Right ventricle myocardium superior (tissue), 1 donor: ENCODE data around the gene GRID2. TPM values are rescaled to one million over a fixed set of nuclear protein-coding genes. Genes with fewer than 3 reads are reported as not detected.

Experiments used
- ATAC-seq: fragments of 200-7000 bp; cut with Tn5 transposase; one replicate; pipeline ENCODE4 v1.9.1; 2020; ENCODE audit warnings: mild to moderate bottlenecking; ENCODE audit not compliant: poor library complexity
- DNase-seq: peaks from one replicate; pipeline ENCODE4 v3.0.0-alpha.2; 2020
- intact Hi-C: fragments of 100-400 bp; cut with DNase I; formaldehyde crosslinking; loops from one replicate; pipeline ENCODE4 v1.11.2; 2022
- total RNA-seq: library from RNA; stranded (reverse); fragmentation: NEBNext Ultra II Directional; extraction: Animal tissue kit (Norgen Biotek cat#: 25700); gene quantifications from one replicate; pipeline ENCODE4 v1.2.1, GENCODE V29; 2021
- donor health status: DM: no; HTN: yes; CAD: no; lungs with severe emphysema.

The GRID2 gene
- total RNA-seq, 1 donor from 2014 or later: not detected

DNA sequence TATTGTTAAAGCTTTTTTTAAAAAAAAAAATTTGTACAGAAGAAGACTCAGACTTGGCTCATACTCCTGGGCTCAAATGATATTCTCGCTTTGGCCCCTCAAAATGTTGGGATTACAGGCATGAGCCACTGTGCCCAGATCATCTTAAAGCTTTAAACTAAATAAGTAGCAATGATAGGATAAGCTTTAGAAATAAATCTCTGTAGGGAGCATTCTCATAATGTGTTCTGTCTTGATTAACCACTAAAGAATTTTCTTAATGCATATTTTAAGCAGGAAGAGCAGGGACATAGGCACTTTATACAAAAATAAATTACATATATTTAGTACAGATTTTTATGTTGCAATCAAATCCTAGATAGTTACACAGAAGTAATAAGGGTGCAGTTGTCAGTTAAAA is 667.2 kb downstream of the GRID2 start:
- ATAC-seq: no peak
- no peak for DNase-seq
- intact Hi-C loops: no loop called here

- no peak for DNase-seq
- intact Hi-C loops: no loop called here
- no peak for ATAC-seq
These were observed 684.5 kb downstream of the GRID2 start for GRCh38 chr4:92988301-92988700.

- ATAC-seq: no peak
- DNase-seq: no peak
- intact Hi-C loops: no loop called here
These were observed 689.0 kb downstream of the GRID2 start for GRCh38 chr4:92992758-92993157.

DNA sequence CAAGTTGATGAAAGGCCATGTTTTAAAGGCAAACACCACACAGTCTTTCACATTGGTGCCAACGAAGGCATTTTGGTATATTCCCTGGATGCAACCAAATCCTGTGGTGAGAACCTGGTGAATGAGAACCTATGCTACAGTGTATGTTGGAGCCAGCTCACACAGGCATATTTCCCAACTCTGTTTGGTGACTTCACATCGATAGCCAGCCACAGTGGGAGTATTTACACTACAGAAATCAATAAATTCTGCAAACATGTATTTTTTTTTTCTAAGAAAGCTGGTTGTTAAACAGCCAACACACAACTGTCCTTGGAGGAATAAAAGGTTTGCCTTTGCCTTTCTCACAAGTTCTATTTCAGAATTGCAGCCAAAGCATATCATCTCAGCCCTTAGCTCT is 691.0 kb downstream of the GRID2 start:
- intact Hi-C loops: no loop called here
- ATAC-seq (no peak), DNase-seq (no peak)

DNA sequence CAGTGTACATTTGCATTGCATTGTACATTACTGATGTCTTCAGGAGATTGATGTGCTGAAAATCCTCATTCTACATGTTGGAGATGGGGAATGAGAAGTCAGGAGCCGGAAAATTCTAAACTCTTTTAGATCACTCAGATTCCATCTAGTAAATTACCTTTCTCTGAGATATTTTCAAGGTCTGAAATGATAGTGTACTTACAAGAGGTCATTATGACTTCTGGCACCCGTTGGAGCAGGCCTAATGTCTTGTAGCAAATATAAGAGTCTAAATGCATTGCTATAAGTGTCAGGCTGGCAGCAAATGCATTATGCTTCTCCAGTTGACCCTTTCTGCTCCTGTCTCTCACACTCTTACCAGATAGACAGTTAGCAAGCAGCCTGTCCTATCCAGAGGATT is 692.8 kb downstream of the GRID2 start:
- intact Hi-C loops: no loop called here
- DNase-seq (no peak), ATAC-seq (no peak)

- DNase-seq (no peak), ATAC-seq (no peak)
- intact Hi-C loops: no loop called here
These were observed 697.1 kb downstream of the GRID2 start for GRCh38 chr4:93000910-93001309.

DNA sequence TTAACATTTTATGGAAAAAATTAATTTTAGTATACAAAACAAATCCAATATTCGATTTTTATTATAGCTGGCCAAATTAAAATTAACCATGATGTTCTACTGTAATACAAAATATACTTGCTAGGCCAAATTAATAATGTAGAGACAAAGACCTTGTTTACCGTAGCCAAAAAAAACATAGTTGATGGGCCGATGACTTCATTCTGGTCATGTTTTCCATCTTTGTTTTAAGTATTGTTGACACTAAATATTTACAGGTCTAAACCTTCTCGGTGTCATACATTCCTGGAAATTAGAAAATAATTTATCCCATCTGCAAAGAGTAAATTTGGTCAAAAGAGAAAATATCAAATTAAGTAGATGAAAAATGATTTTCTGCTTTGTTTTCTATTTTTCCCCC is 698.5 kb downstream of the GRID2 start:
- intact Hi-C loops: no loop called here
- no peak for ATAC-seq
- DNase-seq: no peak

GRCh38 chr4:93016350-93016749 is 712.6 kb downstream of the GRID2 start:
- ATAC-seq (no peak), DNase-seq (no peak)
- intact Hi-C loops: no loop called here

- intact Hi-C loops: no loop called here
- ATAC-seq (no peak), DNase-seq (no peak)
These were observed 714.5 kb downstream of the GRID2 start for GRCh38 chr4:93018243-93018642.

DNA sequence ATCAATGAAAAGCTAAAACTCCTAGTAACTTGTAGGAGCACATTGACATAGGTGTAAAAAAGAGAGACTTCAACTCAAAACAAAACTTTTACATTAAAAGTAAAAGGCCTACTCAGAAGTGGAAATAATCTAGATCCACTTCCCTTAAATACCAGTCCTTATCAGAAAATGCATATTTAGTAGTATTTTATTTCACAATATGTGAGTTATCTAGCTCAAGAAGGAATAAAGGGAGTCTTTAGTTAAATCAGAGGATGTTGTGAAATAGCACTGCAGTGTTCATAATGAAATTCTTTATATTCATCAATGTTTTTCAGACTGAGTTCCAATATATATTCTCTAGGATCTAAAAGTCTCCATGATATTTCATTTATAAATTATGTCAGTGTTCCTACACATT is 715.0 kb downstream of the GRID2 start:
- DNase-seq (no peak), ATAC-seq (no peak)
- intact Hi-C loops: no loop called here

- no peak for DNase-seq
- intact Hi-C loops: no loop called here
- ATAC-seq: no peak
These were observed 726.0 kb downstream of the GRID2 start for GRCh38 chr4:93029769-93030168.

DNA sequence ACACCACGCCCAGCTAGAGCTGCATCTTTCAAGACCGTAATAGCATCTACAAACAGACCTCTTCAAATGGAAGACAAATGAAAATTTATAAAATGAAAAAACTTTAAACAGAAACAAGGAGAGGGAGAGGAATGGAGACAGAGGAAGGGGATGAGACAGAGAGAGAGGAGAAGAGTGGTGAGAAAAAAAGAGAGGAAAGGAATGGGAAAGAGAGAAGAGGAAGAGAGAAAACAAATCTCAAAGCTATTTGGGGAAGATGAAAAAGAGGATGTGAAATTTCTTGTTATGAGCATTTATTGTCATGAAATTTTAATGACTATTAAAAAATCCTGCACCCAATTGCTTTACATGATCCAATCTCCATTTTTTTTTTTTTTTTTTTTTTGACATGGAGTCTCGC is 726.9 kb downstream of the GRID2 start:
- DNase-seq (no peak), ATAC-seq (no peak)
- intact Hi-C loops: no loop called here

DNA sequence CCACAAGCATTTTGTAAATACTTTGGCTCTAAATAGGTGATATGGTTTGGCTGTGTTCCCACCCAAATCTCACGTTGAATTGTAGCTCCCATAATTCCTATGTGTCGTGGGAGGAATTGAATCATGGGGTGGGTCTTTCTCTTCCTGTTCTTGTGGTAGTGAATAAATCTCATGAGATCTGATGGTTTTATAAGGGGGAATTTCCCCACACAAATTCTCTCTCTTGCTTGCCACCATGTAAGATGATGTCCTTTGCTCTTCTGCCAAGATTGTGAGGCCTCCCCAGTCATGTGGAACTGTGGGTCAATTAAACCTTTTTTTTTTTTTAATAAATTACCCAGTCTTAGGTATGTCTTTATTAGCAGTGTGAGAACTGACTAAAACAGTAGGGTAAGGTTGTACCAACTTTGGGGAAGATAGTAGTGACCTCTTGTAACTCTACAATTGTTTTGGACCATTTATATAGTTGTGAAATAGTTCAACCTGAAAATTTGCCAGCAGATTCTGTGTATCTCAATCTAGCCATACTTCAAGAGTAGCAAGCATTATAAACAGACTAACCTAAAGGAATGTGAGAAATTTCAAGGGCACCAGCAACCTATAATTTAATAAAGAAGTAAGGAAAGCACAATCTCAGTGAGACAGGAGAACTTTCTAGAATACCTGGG is 727.8 kb downstream of the GRID2 start:
- intact Hi-C loops: no loop called here
- no peak for ATAC-seq
- DNase-seq: no peak

DNA sequence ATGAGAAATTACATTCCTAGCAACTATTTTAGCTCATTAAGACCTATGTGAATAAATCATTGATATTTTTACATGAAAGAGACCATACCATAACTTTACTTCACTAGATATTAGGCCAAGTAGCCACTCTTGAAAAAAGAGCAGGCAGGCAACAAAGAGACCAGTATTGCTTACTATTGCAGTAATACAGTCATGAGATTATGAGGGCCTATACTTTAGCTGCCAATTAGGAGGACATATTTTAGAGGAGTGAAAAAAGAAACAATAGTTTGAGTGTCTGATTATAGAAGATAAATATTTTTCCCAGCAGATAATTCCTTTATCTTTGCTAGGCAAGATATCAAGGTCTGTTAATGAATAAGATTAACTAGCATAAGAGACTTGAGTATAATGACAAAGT is 739.0 kb downstream of the GRID2 start:
- DNase-seq (no peak), ATAC-seq (no peak)
- intact Hi-C loops: no loop called here

- intact Hi-C loops: no loop called here
- no peak for DNase-seq
- ATAC-seq: no peak
These were observed 749.4 kb downstream of the GRID2 start for GRCh38 chr4:93053140-93053539.

GRCh38 chr4:93061826-93062225 is 758.1 kb downstream of the GRID2 start:
- no peak for DNase-seq
- ATAC-seq: no peak

GRCh38 chr4:93063325-93063724 is 759.6 kb downstream of the GRID2 start:
- ATAC-seq: no peak
- intact Hi-C loops: no loop called here
- no peak for DNase-seq

More at GRCh38 chr4:93061826-93062225, 758.1 kb downstream of the GRID2 start:
- intact Hi-C loops: no loop called here

DNA sequence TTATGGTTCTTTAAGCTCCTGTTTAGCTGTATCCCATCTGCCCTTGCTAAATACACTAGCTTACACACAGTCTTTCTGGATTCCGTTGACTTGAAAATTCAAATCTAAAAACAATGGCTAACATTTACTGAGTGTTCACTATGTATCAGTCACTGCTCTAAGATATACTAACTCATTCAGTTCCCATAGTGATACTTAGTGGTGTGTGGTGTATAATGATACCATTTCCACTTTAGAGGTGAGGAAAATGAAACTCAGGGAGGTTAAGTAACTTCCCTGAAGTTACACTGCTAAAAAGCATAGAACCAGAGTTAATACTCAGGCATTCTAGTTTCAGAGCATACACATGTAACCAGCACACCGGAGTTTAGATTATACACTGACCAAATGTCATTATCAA is 762.0 kb downstream of the GRID2 start:
- intact Hi-C loops: no loop called here
- ATAC-seq: no peak
- DNase-seq: no peak

- ATAC-seq (no peak), DNase-seq (no peak)
- intact Hi-C loops: no loop called here
These were observed 763.0 kb downstream of the GRID2 start for GRCh38 chr4:93066749-93067148.

DNA sequence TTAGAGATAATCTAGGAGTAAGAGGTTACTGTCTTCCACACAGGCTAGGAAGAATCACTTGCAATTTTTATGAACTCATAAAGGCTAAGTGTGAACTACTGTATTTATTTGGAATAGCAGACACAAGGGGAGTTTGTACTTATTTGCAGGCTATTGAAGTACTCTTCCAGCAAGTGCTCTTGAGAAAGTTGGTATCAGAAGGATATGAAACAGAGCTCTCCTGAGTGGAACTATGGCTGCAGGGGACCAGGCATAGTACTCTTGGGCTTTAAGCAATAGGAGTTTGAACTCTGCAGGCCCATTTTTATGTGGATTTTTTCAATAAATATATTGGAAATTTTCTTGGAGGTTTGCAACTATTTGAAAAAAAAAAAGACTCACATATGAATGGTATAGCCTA is 768.5 kb downstream of the GRID2 start:
- ATAC-seq (no peak), DNase-seq (no peak)
- intact Hi-C loops: no loop called here

- no peak for ATAC-seq
- intact Hi-C loops: no loop called here
- DNase-seq: no peak
These were observed 776.5 kb downstream of the GRID2 start for GRCh38 chr4:93080316-93080715.
